ENCODE measurements around the gene IL1RAPL2.

The IL1RAPL2 gene

GRCh38 chrX:105477351-105477750, 911.4 kb downstream of the IL1RAPL2 start:
- DNase-seq: no peak

GRCh38 chrX:105480646-105481310, 914.8 kb downstream of the IL1RAPL2 start:
- DNase-seq: no peak

- DNase-seq: no peak
These were observed 917.0 kb downstream of the IL1RAPL2 start for GRCh38 chrX:105483011-105483410.

- no peak for DNase-seq
These were observed 922.7 kb downstream of the IL1RAPL2 start for GRCh38 chrX:105488716-105489115.

- no peak for DNase-seq
These were observed 929.4 kb downstream of the IL1RAPL2 start for GRCh38 chrX:105495376-105495775.

- no peak for DNase-seq
These were observed 936.3 kb downstream of the IL1RAPL2 start for GRCh38 chrX:105502336-105502735.

GRCh38 chrX:105515561-105515960, 949.6 kb downstream of the IL1RAPL2 start:
- DNase-seq: no peak

GRCh38 chrX:105526431-105526830, 960.4 kb downstream of the IL1RAPL2 start:
- DNase-seq: no peak

- no peak for DNase-seq
These were observed 961.8 kb downstream of the IL1RAPL2 start for GRCh38 chrX:105527759-105528158.

- no peak for DNase-seq
These were observed 968.0 kb downstream of the IL1RAPL2 start for GRCh38 chrX:105533951-105534350.

GRCh38 chrX:105543283-105543682, 977.3 kb downstream of the IL1RAPL2 start:
- DNase-seq: no peak

- no peak for DNase-seq
These were observed 984.2 kb downstream of the IL1RAPL2 start for GRCh38 chrX:105550043-105550663.

GRCh38 chrX:105552395-105552794, 986.4 kb downstream of the IL1RAPL2 start:
- DNase-seq: no peak

GRCh38 chrX:105553118-105553517, 987.1 kb downstream of the IL1RAPL2 start:
- DNase-seq: no peak

GRCh38 chrX:105564501-105564900, 998.5 kb downstream of the IL1RAPL2 start:
- DNase-seq: no peak

GRCh38 chrX:105565856-105566255, 999.9 kb downstream of the IL1RAPL2 start:
- no peak for DNase-seq

GRCh38 chrX:105567082-105567481, 1001.1 kb downstream of the IL1RAPL2 start:
- DNase-seq: no peak

GRCh38 chrX:105608745-105609144, 1042.7 kb downstream of the IL1RAPL2 start:
- DNase-seq: no peak

GRCh38 chrX:105609530-105609929, 1043.5 kb downstream of the IL1RAPL2 start:
- no peak for DNase-seq

GRCh38 chrX:105610411-105610810, 1044.4 kb downstream of the IL1RAPL2 start:
- no peak for DNase-seq

- DNase-seq: no peak
These were observed 1052.5 kb downstream of the IL1RAPL2 start for GRCh38 chrX:105618393-105619101.

GRCh38 chrX:105634180-105634579, 1068.2 kb downstream of the IL1RAPL2 start:
- no peak for DNase-seq

- no peak for DNase-seq
These were observed 1069.8 kb downstream of the IL1RAPL2 start for GRCh38 chrX:105635794-105636193.

- no peak for DNase-seq
These were observed 1070.7 kb downstream of the IL1RAPL2 start for GRCh38 chrX:105636667-105637066.

Data from NCI-H2029 (cell line).